SH-SY5Y (cell line): Measurements from ENCODE around the gene BACH2.

Source experiments
- GATA2 ChIP-seq: IDR thresholded peaks from 2 replicates; pipeline ENCODE4 v1.6.1; 2011; ENCODE audit warnings: mild to moderate bottlenecking, low read depth, low read length
- GATA3 ChIP-seq: IDR thresholded peaks from 2 replicates; pipeline ENCODE4 v1.6.1; 2011; ENCODE audit warnings: low read depth, mild to moderate bottlenecking, low read length, moderate library complexity

DNA sequence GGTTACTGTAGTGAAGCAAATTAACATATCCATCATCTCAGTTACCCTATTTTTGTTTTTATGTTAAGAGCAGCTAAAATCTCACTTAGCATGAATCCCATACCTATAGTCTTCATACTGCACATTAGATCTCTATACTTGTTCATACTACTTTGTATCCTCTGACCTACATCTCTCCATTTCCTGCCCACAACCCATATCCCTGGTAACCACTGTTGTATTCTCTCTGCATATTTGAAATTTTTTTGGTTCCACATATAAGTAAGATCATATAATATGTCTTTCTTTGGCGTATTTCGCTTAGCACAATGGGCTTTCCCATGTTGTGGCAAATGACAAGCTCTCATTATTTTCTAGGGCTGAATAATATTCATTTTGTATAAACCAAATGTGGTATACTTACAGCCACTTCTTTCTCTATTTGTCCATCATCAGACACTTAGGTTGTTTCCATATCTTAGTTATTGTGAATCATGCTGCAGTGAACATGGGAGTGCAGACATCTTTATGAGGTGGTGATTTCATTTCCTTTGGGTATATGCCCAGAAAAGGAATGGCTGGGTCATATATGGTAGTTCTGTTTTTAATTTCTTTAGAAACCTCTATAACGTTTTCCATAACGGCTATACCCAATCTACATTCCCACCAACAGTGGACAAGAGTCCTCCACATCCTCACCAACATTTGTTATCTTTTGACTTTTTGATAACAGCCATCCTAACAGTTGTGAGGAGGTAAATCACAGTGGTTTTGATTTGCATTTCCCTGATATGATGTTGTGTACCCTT lies 39.8 kb downstream of the BACH2 start:
- TF ChIP-seq GATA3 (no peak), GATA2 (no peak)
